NCI-H510A treated with DMSO at 0.1 percent for 48 hours (cell line): Measurements from ENCODE around the gene SQOR.
"Not testable (repeated sequence)": the region's sequence is repeated elsewhere in the genome, so short reads cannot be mapped to it uniquely, and the experiment has no call there.

Experiments used
- DNase-seq: peaks from one replicate; lab custom pipeline; 2025; lab: John Stamatoyannopoulos, UW

The SQOR gene

GRCh38 chr15:45631776-45632175, 3.1 kb upstream of the SQOR start:
- DNase-seq: no peak

GRCh38 chr15:45635191-45635638, 386 bp downstream of the SQOR start:
- DNase-seq: no peak

GRCh38 chr15:45635763-45636292, 999 bp downstream of the SQOR start:
- DNase-seq: no peak

- no peak for DNase-seq
Measured at GRCh38 chr15:45637141-45637540, 2.3 kb downstream of the SQOR start.

GRCh38 chr15:45637552-45638033, 2.8 kb downstream of the SQOR start:
- DNase-seq: no peak

- DNase-seq: no peak
Measured at GRCh38 chr15:45640616-45641015, 5.8 kb downstream of the SQOR start.

- DNase-seq: no peak
Measured at GRCh38 chr15:45641374-45641781, 6.5 kb downstream of the SQOR start.

- DNase-seq: no peak
Measured at GRCh38 chr15:45641999-45642932, 7.4 kb downstream of the SQOR start.

- no peak for DNase-seq
Measured at GRCh38 chr15:45644437-45644836, 9.6 kb downstream of the SQOR start.

- DNase-seq: no peak
Measured at GRCh38 chr15:45645026-45645980, 10.5 kb downstream of the SQOR start.

GRCh38 chr15:45646220-45646619, 11.4 kb downstream of the SQOR start:
- no peak for DNase-seq

- DNase-seq: no peak
Measured at GRCh38 chr15:45647828-45648227, 13.0 kb downstream of the SQOR start.

GRCh38 chr15:45648521-45649200, 13.8 kb downstream of the SQOR start:
- peak; percentile 22 for DNase-seq

GRCh38 chr15:45650007-45650406, 15.2 kb downstream of the SQOR start:
- DNase-seq: not testable (repeated sequence)

- DNase-seq: no peak
Measured at GRCh38 chr15:45650889-45651525, 16.2 kb downstream of the SQOR start.

- DNase-seq: no peak
Measured at GRCh38 chr15:45653702-45654424, 19.0 kb downstream of the SQOR start.

GRCh38 chr15:45654749-45655148, 19.9 kb downstream of the SQOR start:
- no peak for DNase-seq

- DNase-seq: no peak
Measured at GRCh38 chr15:45657254-45657653, 22.4 kb downstream of the SQOR start.

- no peak for DNase-seq
Measured at GRCh38 chr15:45657764-45658545, 23.1 kb downstream of the SQOR start.
